ENCODE results near the gene PRKAR1A.

The PRKAR1A gene

DNA sequence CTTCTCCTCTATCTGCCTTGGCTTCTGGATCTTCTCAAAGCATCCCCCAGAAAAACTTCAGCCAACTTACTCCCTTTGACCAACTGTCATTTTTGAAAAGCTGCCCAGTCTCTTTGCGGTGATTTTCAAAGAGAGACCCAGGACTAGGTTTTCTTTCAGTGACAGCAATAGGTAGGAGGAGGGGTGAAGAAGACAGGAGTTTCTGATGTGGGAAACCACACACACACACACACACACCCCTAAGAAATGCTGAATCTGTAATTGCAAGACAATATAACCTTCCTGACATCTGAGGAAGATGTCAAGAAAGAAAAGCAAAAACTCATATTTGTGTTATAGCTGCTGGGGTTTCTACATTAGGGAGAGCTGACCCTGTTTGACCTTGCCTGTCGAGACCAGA is 83.8 kb downstream of the PRKAR1A start:
- Histone ChIP-seq H3K27me3 (ENCODE audit: control insufficient read depth in 1 of 2, insufficient read depth in 2 of 2, low read length in 2 of 2) (peaks cover 0 to 19% of the 10 kb centered on the region in 2 donors), H3K4me3 (ENCODE audit: low read depth in 1 of 2, low read length in 2 of 2) (no peak overlapping the region), H3K4me1 (ENCODE audit: insufficient read depth, low read length) (peaks cover 6% of the 10 kb centered on the region), H3K27ac (ENCODE audit: low read depth, low read length) (no peak overlapping the region), H3K36me3 (ENCODE audit: insufficient read depth, low read length) (no peaks in the 10 kb centered on the region), H3K9me3 (ENCODE audit: low read length) (no peaks in the 10 kb centered on the region), H3K9ac (ENCODE audit: low read length) (no peak overlapping the region)

DNA sequence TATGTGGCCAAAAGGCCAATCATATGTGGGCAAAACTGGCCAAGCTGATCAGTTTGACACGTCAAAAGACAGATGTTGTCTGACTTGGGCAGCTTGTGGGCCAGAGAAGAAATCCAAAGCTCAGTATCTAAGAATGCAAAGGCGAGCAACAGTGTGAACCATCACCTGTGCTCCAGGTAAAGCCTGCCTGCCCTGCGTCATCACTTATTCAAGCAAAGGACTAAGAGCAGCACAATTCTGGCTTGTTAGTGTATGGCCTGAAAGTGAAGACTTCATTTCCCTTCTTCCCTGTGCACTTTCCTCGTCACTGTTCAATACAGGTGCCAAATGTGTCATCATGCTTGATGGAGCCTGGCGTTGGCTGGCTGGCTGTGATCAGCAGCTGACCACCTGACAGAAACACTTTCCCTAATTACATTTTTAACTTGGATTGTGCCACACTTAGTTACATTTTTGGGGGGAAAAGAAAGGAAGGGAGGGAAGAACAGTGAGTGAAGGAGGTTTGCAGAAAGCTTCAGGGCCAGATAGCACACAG is 84.2 kb downstream of the PRKAR1A start:
- H3K9me3 ChIP-seq (ENCODE audit: low read length): no peaks in the 10 kb centered on the region
- no peak overlapping the region for H3K9ac ChIP-seq (ENCODE audit: low read length)
- no peak overlapping the region for H3K27ac ChIP-seq (ENCODE audit: low read depth, low read length)
- no peaks in the 10 kb centered on the region for H3K36me3 ChIP-seq (ENCODE audit: insufficient read depth, low read length)
- peaks cover 0 to 23% of the 10 kb centered on the region in 2 donors for H3K27me3 ChIP-seq (ENCODE audit: control insufficient read depth in 1 of 2, insufficient read depth in 2 of 2, low read length in 2 of 2)
- no peak overlapping the region for H3K4me3 ChIP-seq (ENCODE audit: low read depth in 1 of 2, low read length in 2 of 2)
- H3K4me1 ChIP-seq (ENCODE audit: insufficient read depth, low read length): peaks cover 6% of the 10 kb centered on the region

DNA sequence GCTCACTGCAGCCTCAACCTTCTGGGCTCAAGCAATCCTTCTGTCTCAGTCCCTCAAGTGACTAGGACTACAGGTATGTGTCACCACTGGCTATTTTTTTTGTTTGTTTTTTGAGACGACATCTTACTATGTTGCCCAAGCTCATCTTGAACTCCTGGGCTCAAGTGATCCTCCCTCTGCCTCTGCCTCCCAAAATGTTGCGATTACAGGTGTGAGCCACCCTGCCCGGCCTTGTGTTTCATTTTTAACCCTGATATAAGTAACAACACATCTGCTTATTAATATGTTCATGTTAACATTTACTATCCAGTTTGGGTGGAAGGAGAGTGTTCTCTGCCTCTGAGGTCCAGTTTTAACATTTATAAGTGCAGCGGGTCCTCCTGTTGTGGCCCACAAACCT is 85.8 kb downstream of the PRKAR1A start:
- Histone ChIP-seq H3K27me3 (ENCODE audit: control insufficient read depth in 1 of 2, insufficient read depth in 2 of 2, low read length in 2 of 2) (peaks cover 0 to 26% of the 10 kb centered on the region in 2 donors), H3K36me3 (ENCODE audit: insufficient read depth, low read length) (no peaks in the 10 kb centered on the region), H3K4me3 (ENCODE audit: low read depth in 1 of 2, low read length in 2 of 2) (no peak overlapping the region), H3K9ac (ENCODE audit: low read length) (no peak overlapping the region), H3K9me3 (ENCODE audit: low read length) (no peaks in the 10 kb centered on the region), H3K27ac (ENCODE audit: low read depth, low read length) (no peak overlapping the region), H3K4me1 (ENCODE audit: insufficient read depth, low read length) (peaks cover 6% of the 10 kb centered on the region)

DNA sequence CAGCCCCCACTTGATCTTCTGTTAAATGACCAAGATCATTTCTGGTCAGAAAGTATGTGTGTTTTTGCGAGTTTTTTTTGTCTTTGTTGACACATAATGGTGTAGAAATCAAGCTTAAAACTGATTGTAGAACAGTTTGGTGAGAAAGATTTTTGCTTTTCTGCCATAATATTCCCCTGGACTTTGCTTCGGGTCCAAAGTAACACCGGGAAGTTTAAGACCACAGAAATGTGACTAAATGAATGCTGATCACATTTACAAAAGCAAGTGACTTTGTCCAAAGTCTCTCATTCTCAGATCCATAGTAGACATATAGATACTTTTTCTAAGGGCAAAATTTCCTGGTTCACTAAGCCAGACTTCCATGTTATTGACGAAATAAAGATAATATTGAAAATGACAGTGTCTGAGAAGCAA is 86.3 kb downstream of the PRKAR1A start:
- no peaks in the 10 kb centered on the region for H3K9me3 ChIP-seq (ENCODE audit: low read length)
- H3K4me1 ChIP-seq (ENCODE audit: insufficient read depth, low read length): peaks cover 3% of the 10 kb centered on the region
- no peak overlapping the region for H3K4me3 ChIP-seq (ENCODE audit: low read depth in 1 of 2, low read length in 2 of 2)
- no peak overlapping the region for H3K27ac ChIP-seq (ENCODE audit: low read depth, low read length)
- H3K27me3 ChIP-seq (ENCODE audit: control insufficient read depth in 1 of 2, insufficient read depth in 2 of 2, low read length in 2 of 2): peaks cover 0 to 26% of the 10 kb centered on the region in 2 donors
- no peaks in the 10 kb centered on the region for H3K36me3 ChIP-seq (ENCODE audit: insufficient read depth, low read length)
- no peak overlapping the region for H3K9ac ChIP-seq (ENCODE audit: low read length)

DNA sequence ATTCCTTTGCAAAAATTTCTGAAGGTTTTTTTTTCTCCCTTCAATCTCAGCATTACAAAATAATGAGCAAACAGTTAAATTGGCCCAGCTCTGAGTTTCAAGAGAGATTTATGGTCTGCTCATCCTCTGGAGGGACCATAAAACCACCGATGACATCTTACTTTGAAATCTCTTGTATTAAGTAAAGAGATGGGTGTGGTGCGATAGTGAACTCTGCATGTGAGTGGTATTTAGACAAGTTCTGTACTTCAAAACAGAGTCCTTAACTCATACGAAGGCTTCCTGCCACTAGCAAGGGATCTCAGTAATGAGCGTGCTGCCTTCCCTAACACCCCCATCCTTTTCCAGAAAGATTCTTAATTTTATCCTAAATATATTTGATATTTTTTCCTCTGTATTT is 86.9 kb downstream of the PRKAR1A start:
- Histone ChIP-seq H3K27ac (ENCODE audit: low read depth, low read length) (no peak overlapping the region), H3K4me3 (ENCODE audit: low read depth in 1 of 2, low read length in 2 of 2) (peak overlapping the region in 1 of 2 donors; percentile 50), H3K27me3 (ENCODE audit: control insufficient read depth in 1 of 2, insufficient read depth in 2 of 2, low read length in 2 of 2) (peaks cover 0 to 26% of the 10 kb centered on the region in 2 donors), H3K36me3 (ENCODE audit: insufficient read depth, low read length) (no peaks in the 10 kb centered on the region), H3K9ac (ENCODE audit: low read length) (no peak overlapping the region), H3K4me1 (ENCODE audit: insufficient read depth, low read length) (no peaks in the 10 kb centered on the region), H3K9me3 (ENCODE audit: low read length) (no peaks in the 10 kb centered on the region)

DNA sequence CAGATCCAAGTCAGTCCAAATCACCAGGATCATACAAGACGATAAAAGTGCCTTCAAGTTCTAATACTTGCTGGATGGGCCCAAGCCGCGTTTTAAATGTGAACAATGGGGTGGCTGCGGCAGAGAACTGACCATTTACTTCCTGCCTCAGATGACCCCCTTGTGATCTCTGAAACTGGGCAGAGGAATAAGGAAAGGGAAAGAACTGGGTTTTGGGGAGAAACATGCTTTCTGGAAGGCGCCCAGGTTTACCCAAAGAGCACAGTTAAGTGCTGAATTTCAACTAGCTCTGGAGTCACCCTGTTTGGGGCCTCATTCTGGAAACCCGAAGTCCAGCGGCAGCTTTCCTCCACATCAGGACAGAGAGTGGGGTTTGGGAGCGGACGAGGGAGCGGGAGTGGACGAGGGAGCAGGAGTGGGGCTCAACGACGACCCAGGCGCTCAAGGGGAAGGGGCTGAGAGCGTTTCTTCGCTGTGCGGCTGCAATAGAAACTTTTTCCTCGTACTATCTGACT is 87.4 kb downstream of the PRKAR1A start:
- H3K27ac ChIP-seq (ENCODE audit: low read depth, low read length): peak overlapping the region; percentile 27
- H3K4me1 ChIP-seq (ENCODE audit: insufficient read depth, low read length): no peaks in the 10 kb centered on the region
- no peak overlapping the region for H3K9ac ChIP-seq (ENCODE audit: low read length)
- peaks cover 0 to 26% of the 10 kb centered on the region in 2 donors for H3K27me3 ChIP-seq (ENCODE audit: control insufficient read depth in 1 of 2, insufficient read depth in 2 of 2, low read length in 2 of 2)
- H3K9me3 ChIP-seq (ENCODE audit: low read length): no peaks in the 10 kb centered on the region
- H3K4me3 ChIP-seq (ENCODE audit: low read depth in 1 of 2, low read length in 2 of 2): peak overlapping the region in 1 of 2 donors; percentile 50
- no peaks in the 10 kb centered on the region for H3K36me3 ChIP-seq (ENCODE audit: insufficient read depth, low read length)

DNA sequence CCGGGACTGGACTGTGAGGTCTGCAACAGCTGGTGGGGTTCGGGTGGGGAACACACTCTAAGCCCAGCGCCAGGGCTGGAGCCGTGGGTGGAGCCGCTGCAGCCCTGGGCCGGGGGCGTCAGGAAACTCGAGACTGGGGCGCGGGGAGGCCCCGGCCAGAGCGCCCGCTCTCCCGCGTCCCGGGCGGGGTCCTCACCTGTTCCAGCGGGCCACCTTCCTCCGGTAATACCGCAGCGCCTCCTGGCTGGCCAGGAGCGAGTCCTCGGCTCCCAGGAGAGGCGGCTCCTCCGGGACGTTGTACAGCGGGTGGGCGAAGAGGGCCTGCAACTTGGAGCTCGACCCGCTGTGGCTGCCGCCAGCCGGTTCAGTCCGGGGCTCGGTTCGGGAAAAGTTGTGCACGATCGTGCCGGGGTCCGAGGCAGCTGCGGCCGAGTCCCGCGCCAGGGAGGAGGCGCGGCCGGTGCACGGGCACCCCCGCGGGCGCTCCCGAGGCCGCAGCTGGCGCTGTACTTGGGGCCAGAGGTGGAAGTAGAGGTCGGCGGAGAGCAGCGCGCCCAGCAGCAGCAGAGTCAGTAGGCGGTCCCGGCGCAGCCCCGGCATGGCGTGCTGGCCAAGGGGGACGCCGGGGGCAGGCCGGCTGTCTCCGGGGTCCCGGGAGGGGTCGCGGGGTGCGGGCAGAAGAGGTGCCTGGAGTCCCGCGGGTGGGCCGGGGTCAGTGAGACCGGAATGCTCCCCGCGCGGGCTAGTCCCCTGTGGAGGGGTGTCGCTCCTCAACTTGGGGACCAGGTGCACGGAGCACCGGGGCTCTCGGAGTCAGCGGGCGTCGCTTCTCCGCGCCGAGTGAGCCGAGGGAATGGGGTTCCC is 88.1 kb downstream of the PRKAR1A start:
- Histone ChIP-seq H3K9ac (ENCODE audit: low read length) (no peak overlapping the region), H3K9me3 (ENCODE audit: low read length) (no peaks in the 10 kb centered on the region), H3K36me3 (ENCODE audit: insufficient read depth, low read length) (no peaks in the 10 kb centered on the region), H3K27ac (ENCODE audit: low read depth, low read length) (peak overlapping the region; percentile 27), H3K27me3 (ENCODE audit: control insufficient read depth in 1 of 2, insufficient read depth in 2 of 2, low read length in 2 of 2) (peaks cover 0 to 26% of the 10 kb centered on the region in 2 donors), H3K4me3 (ENCODE audit: low read depth in 1 of 2, low read length in 2 of 2) (peak overlapping the region; percentile 28 to 50), H3K4me1 (ENCODE audit: insufficient read depth, low read length) (no peaks in the 10 kb centered on the region)
